NB4 (cell line): ENCODE data around the gene MTMR4.

Source experiments
- DNase-seq: peaks from one replicate; pipeline ENCODE4 v3.0.0; 2010; ENCODE audit warnings: low read depth
- H3K4me3 ChIP-seq: one replicate; pipeline ENCODE4 v1.5.1; 2011; ENCODE audit warnings: mild to moderate bottlenecking, low read depth, low read length, moderate library complexity
- CTCF ChIP-seq: IDR thresholded peaks from one replicate; pipeline ENCODE4 v1.5.1; 2012; ENCODE audit warnings: low read depth, low read length
- MAX ChIP-seq: IDR thresholded peaks from 2 replicates; pipeline ENCODE4 v1.6.1; 2011; ENCODE audit warnings: low read depth, low read length
- MYC ChIP-seq: IDR thresholded peaks from 2 replicates; pipeline ENCODE4 v1.6.1; 2011; ENCODE audit warnings: low read depth, low read length
- POLR2A ChIP-seq: IDR thresholded peaks from 2 replicates; pipeline ENCODE4 v1.6.1; 2011; ENCODE audit warnings: mild to moderate bottlenecking; ENCODE audit not compliant: insufficient read length; ENCODE audit errors: extremely low read depth

The MTMR4 gene

DNA sequence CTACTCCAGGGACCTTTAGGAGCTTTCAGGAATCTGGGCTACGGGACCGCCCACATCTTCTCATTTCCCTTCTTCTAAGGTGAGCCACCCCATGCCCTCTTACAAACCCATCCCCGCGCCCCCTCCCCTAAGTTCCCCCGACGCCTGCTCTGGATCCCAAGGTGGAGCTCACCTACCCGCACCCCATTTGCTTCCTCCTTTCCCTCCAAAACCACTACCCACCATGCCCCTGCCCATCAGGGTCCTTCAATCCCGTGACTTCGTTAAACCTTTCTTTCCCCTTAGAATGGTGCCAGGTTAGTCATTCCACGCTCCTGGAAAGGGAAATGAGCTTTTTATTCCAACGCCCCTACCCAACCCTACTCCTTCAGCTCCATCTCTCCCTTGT, 326 bp upstream of the MTMR4 start:
- DNase-seq, result no peak
- H3K4me3 ChIP-seq, result no peak overlapping the region
- TF ChIP-seq CTCF (no peak), MYC (no peak), POLR2A (no peak), MAX (no peak)

DNA sequence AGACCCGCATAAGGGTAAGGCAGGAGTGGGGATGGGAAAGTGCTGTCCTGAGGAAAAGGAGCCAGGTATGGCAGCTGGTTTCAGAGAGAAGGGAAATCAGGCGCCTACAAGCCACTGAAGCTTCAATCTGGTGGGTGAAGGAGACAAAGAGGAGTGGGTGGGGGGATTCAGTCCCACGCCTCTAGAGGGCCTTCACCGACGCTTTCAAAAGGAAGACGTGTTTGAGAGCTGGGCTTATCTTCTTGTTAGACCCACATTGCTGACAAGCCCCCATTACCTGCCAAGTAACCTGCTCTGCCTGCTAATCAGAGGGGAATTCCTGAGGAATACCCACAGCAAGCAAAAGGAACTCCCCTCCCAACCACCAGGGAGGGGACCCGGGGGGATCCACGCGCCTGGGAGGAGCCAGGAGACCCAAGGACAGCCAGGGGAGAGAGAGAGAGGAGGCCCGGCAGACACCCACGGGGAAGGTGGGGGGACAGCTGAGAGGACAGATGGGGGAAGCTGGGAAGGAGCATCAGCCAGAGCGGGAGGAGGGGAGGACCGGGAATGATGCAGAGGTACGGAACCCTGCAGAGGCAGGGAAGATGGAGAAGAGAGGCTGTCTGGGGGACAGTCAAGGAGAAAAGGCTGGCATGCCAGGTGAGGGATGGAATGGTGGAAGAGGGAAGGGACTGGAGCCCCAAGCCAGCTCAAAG, 1.0 kb downstream of the MTMR4 start:
- H3K4me3 ChIP-seq, result peak overlapping the region; percentile 75
- DNase-seq, result no peak
- TF ChIP-seq MAX (no peak), CTCF (peak; percentile 14)

GRCh38 chr17:58510075-58510474, 4.4 kb downstream of the MTMR4 start:
- no peak for TF ChIP-seq POLR2A
- no peak for TF ChIP-seq MAX
- no peak for TF ChIP-seq MYC
- TF ChIP-seq CTCF, result no peak
- no peak overlapping the region for H3K4me3 ChIP-seq
- no peak for DNase-seq

- DNase-seq, result no peak
- TF ChIP-seq POLR2A (no peak), MYC (no peak), MAX (no peak), CTCF (no peak)
- no peak overlapping the region for H3K4me3 ChIP-seq
Measured at GRCh38 chr17:58508341-58509067, 5.9 kb downstream of the MTMR4 start.

DNA sequence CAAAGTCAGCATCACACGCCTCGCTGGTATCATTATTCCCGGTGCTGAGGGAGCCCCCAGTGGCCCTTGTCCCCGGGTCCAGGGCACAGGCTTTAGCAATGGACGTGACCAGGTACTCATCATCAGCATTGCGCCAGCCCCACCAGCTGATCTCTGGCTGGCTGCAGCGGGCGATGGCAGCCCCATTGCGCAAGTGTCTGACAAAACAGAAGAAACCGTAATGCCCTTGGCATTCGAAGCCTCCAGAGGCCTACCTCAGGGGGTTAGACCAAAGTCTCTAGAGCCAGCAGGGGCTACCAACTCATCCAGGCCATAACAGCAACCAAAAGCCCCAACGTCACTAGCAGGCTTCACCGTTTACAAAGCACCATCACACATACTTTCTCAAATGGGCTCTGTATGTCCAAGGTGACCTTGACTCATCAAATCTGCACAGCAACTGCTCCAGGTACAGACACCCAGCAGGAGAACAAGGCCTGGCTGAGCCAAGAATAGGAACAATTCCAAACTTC, 7.3 kb downstream of the MTMR4 start:
- DNase-seq, result peak; percentile 86
- no peak for TF ChIP-seq POLR2A
- no peak for TF ChIP-seq MAX
- TF ChIP-seq CTCF, result no peak
- no peak for TF ChIP-seq MYC
- no peak overlapping the region for H3K4me3 ChIP-seq
